GM23338 (cell line): ENCODE results near the gene PRC1.

Experiments used
- CREB1 ChIP-seq: fragments of 250-450 bp; sonication (Bioruptor Pico); IDR thresholded peaks from 2 replicates; pipeline ENCODE4 v1.5.0; 2020; ENCODE audit warnings: low read depth, mild to moderate bottlenecking, moderate library complexity
- CTCF ChIP-seq, 2 experiments: fragments of 200-600 bp in 1 of 2; sonication (generic) in 1 of 2; conservative IDR thresholded peaks; 2 replicates each; pipeline versions ENCODE4 v1.5.1 to v1.6.1; 2016 to 2017; ENCODE audit warnings: antibody characterized with exemption in 2 of 2, low read depth in 2 of 2, mild to moderate bottlenecking in 2 of 2, moderate library complexity in 1 of 2
- EZH2 ChIP-seq: fragments of 200-600 bp; sonication (generic); IDR thresholded peaks from one replicate; pipeline ENCODE4 v1.8.0; 2017; ENCODE audit warnings: antibody characterized with exemption, mild to moderate bottlenecking, low read depth; ENCODE audit not compliant: unreplicated experiment
- EZH2phosphoT487 ChIP-seq: fragments of 200-600 bp; sonication (generic); IDR thresholded peaks from one replicate; pipeline ENCODE4 v1.8.1; 2018; ENCODE audit warnings: antibody characterized with exemption; ENCODE audit not compliant: unreplicated experiment
- JUNB ChIP-seq: IDR thresholded peaks from one replicate; pipeline ENCODE4 v1.6.1; 2016; ENCODE audit warnings: antibody characterized with exemption; ENCODE audit not compliant: unreplicated experiment
- NANOG ChIP-seq: IDR thresholded peaks from 2 replicates; pipeline ENCODE4 v1.6.1; 2016; ENCODE audit warnings: antibody characterized with exemption, borderline replicate concordance
- POLR2AphosphoS5 ChIP-seq: IDR thresholded peaks from 2 replicates; pipeline ENCODE4 v1.6.1; 2016; ENCODE audit warnings: antibody characterized with exemption, low read depth
- ZNF114 ChIP-seq: fragments of 250-450 bp; sonication (Bioruptor Pico); IDR thresholded peaks from 2 replicates; pipeline ENCODE4 v1.5.0; 2020; ENCODE audit warnings: mild to moderate bottlenecking, moderate library complexity
- TF ChIP-seq, protein P1 (sequence below): IDR thresholded peaks from one replicate; pipeline ENCODE4 v1.6.1; 2018; ENCODE audit warnings: antibody characterized with exemption; ENCODE audit not compliant: unreplicated experiment

GRCh38 chr15:90931575-90931827 is 62.8 kb downstream of the PRC1 start:
- no peak for TF ChIP-seq CTCF (conservative IDR thresholded peaks at IDR 0.05; ENCODE audit: low read depth in 2 of 2)
- no peak for TF ChIP-seq EZH2
- no peak for TF ChIP-seq EZH2phosphoT487
- no peak for TF ChIP-seq CREB1 (CRISPR knock-in tag)
- no peak for TF ChIP-seq POLR2AphosphoS5
- TF ChIP-seq, protein P1, sequence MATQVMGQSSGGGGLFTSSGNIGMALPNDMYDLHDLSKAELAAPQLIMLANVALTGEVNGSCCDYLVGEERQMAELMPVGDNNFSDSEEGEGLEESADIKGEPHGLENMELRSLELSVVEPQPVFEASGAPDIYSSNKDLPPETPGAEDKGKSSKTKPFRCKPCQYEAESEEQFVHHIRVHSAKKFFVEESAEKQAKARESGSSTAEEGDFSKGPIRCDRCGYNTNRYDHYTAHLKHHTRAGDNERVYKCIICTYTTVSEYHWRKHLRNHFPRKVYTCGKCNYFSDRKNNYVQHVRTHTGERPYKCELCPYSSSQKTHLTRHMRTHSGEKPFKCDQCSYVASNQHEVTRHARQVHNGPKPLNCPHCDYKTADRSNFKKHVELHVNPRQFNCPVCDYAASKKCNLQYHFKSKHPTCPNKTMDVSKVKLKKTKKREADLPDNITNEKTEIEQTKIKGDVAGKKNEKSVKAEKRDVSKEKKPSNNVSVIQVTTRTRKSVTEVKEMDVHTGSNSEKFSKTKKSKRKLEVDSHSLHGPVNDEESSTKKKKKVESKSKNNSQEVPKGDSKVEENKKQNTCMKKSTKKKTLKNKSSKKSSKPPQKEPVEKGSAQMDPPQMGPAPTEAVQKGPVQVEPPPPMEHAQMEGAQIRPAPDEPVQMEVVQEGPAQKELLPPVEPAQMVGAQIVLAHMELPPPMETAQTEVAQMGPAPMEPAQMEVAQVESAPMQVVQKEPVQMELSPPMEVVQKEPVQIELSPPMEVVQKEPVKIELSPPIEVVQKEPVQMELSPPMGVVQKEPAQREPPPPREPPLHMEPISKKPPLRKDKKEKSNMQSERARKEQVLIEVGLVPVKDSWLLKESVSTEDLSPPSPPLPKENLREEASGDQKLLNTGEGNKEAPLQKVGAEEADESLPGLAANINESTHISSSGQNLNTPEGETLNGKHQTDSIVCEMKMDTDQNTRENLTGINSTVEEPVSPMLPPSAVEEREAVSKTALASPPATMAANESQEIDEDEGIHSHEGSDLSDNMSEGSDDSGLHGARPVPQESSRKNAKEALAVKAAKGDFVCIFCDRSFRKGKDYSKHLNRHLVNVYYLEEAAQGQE: no peak
- TF ChIP-seq JUNB: no peak
- no peak for TF ChIP-seq ZNF114
- no peak for TF ChIP-seq NANOG
